ENCODE measurements around the gene SCNN1B.
"Not testable (repeated sequence)": the region's sequence is repeated elsewhere in the genome, so short reads cannot be mapped to it uniquely, and the experiment has no call there.

SCNN1B gene, protein sequence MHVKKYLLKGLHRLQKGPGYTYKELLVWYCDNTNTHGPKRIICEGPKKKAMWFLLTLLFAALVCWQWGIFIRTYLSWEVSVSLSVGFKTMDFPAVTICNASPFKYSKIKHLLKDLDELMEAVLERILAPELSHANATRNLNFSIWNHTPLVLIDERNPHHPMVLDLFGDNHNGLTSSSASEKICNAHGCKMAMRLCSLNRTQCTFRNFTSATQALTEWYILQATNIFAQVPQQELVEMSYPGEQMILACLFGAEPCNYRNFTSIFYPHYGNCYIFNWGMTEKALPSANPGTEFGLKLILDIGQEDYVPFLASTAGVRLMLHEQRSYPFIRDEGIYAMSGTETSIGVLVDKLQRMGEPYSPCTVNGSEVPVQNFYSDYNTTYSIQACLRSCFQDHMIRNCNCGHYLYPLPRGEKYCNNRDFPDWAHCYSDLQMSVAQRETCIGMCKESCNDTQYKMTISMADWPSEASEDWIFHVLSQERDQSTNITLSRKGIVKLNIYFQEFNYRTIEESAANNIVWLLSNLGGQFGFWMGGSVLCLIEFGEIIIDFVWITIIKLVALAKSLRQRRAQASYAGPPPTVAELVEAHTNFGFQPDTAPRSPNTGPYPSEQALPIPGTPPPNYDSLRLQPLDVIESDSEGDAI
- 0 reads per million in 2 experiments for total RNA-seq

DNA sequence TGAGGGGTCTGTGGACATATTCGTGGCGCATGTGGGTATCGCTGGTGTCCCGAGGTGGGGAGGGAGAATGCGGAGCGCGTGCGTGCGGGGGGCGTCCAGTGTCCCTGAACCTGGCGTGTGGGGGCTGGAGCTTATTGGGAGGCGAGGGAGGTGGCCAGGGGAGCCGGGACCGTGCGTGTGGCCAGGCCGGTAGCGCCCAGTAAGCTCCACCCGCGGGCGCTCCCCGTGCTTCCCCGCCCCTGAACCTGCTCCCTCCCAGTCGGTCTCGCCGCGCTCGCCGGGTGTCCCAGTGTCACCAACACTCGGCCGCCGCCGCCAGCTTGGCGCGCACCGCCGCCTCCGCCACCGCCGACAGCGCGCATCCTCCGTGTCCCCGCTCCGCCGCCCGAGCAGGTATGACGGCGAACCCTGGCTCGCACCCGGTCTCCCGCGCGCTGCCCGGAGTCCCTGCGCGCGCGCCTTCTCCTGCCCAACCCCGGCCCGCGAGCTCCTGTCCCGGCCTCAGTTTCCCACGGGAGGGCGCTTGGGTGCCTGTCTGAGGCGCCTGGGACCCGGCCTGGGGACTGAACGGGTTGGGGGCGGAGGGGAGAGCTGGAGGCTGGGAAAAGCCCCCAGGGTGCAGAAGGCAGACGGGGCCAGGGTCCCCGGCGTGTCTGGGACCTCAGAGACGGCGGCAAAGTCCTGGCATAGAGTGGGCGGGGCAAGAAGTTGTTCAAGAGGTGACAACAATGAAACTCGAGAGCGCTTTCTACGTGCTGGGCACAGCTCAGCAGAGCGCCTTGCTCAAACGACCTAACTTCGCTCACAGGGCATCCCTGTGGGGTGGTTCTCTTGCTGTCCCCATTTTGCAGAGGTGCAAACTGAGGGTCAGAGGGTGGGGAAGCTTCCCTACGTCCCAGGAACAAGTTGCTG lies at the start of gene SCNN1B:
Gene SCNN1B, plus strand, starts transcription at position 258 of the 912 bp plus-strand sequence. CDS start 46,298 bp downstream, outside the sequence.
- no peak for DNase-seq (ENCODE audit: low read depth)

DNA sequence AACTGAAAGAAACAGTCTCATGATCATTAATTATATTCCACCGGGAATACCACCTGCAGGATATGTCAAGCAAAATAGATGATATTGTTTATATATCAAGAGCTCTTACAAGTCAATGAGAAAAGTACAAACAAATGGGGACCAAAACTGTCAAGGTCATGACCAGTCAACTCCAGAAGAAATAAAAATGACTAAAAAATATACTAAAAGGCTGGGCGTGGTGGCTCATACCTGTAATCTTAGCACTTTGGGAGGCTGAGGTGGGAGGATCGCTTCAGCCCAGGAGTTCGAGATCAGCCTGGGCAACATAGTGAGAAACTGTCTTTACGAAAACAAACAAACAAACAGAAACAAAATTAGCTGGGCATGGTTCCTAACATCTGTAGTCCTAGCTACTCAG lies 49.8 kb upstream of the SCNN1B start:
- no peak for DNase-seq (ENCODE audit: low read depth)

- not testable (repeated sequence) for DNase-seq (ENCODE audit: low read depth)
Observed at GRCh38 chr16:23253650-23254049, 48.5 kb upstream of the SCNN1B start.

GRCh38 chr16:23254338-23254737 lies 47.8 kb upstream of the SCNN1B start:
- no peak for DNase-seq (ENCODE audit: low read depth)

GRCh38 chr16:23255000-23255399 lies 47.1 kb upstream of the SCNN1B start:
- no peak for DNase-seq (ENCODE audit: low read depth)

- no peak for DNase-seq (ENCODE audit: low read depth)
Observed at GRCh38 chr16:23256440-23256839, 45.7 kb upstream of the SCNN1B start.

DNA sequence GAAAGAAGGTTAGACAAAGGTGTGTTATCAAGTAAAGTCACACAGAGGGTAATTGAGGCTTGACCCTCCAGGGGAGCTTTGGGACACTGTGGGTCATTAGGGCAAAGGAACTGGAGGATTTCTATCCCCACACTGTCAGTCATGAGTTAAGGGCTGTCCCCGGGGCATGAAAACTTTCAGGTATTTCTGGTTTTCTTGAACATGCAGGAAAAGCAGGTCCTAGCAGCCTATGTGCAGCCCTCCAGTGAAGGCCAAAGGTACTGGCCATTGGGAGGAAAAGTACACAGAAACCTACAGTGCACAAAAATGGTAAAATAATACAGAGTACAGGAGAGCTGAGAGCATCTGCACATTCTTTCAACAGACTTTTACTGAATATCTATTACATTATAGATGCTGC lies 44.4 kb upstream of the SCNN1B start:
- no peak for DNase-seq (ENCODE audit: low read depth)

GRCh38 chr16:23258919-23259237 lies 43.2 kb upstream of the SCNN1B start:
- DNase-seq (ENCODE audit: low read depth), result no peak

GRCh38 chr16:23267647-23268046 lies 34.5 kb upstream of the SCNN1B start:
- DNase-seq (ENCODE audit: low read depth), result no peak

DNA sequence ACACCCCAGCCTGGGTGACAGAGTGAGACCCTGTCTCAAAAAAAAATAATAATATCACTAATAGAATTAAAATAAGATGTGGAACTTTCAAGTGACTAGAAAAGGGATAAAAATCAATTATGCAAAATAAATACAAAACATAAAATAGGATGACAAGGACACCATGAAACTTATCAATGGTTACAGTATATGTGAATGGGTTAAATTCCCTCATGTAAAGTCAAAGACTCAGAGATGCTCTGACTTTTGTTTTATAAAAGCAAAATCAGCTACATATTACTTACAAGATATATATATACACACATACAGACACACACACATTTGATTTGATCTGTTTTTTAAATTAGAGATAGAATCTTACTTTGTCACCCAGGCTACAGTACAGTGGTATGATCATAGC lies 33.5 kb upstream of the SCNN1B start:
- no peak for DNase-seq (ENCODE audit: low read depth)

GRCh38 chr16:23269248-23269953 lies 32.7 kb upstream of the SCNN1B start:
- no peak for DNase-seq (ENCODE audit: low read depth)

- no peak for DNase-seq (ENCODE audit: low read depth)
Observed at GRCh38 chr16:23270654-23271053, 31.4 kb upstream of the SCNN1B start.

DNA sequence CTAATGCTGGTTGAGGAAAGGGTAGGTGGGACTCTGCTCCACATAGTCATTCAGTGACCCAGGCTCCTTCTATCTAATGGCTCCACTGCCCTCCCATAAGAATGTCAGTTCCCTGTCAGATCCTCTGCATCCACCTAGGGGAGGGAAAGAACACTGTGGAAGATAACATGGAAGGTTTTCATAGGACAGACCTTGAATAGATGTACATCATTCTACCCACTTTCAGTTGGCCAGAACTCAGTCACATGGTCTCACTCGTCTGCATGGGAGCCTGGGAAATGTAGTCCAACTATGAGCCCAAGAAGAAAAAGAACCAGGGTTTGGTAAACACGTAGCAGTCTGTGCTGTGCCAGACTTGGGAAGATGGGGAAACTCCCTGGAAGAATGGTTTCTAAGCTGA lies 27.1 kb upstream of the SCNN1B start:
- DNase-seq (ENCODE audit: low read depth), result no peak

DNA sequence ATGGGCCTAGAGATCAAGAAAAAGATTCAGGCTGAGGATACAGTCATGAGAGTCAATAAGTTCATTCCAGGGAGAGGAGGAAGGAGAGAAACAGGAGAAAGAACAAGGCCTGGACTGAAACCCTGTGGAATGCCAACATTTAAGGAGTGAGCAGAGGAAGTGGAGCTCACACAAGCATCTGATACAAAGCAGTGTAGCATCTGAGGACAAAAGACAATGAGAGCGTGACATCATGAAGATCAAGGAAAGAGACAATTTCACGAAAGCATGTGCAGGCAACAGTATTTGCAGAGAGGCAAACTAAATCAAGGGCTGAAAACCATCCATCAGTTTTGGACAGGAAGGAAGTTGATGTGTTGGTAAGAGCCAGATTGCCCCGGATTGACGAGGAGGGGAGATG lies 25.3 kb upstream of the SCNN1B start:
- no peak for DNase-seq (ENCODE audit: low read depth)

GRCh38 chr16:23278031-23278430 lies 24.1 kb upstream of the SCNN1B start:
- DNase-seq (ENCODE audit: low read depth), result no peak

GRCh38 chr16:23279721-23280153 lies 22.4 kb upstream of the SCNN1B start:
- DNase-seq (ENCODE audit: low read depth), result no peak

GRCh38 chr16:23280483-23280967 lies 21.6 kb upstream of the SCNN1B start:
- DNase-seq (ENCODE audit: low read depth), result no peak

GRCh38 chr16:23282568-23282967 lies 19.5 kb upstream of the SCNN1B start:
- no peak for DNase-seq (ENCODE audit: low read depth)

DNA sequence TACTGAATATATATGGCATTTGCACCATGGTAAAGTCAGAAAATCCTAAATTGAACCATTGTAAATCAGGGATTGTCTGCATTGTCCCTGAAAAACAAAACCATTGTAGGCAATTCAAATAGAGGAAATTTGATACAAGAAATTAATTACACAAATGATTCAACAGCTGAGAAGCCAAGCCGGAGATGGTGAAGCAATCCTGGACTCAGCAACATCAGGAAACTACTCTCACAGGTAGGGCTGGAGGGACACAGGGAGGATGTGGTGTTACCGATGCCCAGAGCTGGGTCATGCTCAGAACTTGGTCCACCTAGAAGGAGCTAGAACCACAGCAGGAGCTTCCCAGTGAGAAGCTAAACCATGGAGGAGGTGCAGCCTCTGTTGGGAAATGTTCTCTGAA lies 18.5 kb upstream of the SCNN1B start:
- no peak for DNase-seq (ENCODE audit: low read depth)

DNA sequence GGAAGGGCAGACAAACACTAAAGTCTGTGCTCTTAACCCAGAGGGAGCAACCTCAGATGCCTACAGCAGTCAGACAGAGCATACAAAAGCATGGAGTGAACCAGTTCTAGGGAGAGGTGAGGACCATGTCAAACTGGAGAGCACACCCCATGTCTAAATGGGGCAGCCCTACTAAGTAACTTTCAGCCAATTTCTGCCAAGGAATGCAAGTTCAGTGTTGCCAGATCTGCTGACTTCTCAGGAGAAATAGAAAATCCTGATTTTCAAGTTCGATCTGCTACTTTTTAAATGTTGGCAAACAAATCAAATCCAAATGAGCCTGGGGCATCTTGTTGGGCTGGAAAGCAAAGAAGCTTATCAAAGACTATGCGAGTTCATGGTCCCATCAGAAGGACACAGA lies 17.5 kb upstream of the SCNN1B start:
- no peak for DNase-seq (ENCODE audit: low read depth)

DNA sequence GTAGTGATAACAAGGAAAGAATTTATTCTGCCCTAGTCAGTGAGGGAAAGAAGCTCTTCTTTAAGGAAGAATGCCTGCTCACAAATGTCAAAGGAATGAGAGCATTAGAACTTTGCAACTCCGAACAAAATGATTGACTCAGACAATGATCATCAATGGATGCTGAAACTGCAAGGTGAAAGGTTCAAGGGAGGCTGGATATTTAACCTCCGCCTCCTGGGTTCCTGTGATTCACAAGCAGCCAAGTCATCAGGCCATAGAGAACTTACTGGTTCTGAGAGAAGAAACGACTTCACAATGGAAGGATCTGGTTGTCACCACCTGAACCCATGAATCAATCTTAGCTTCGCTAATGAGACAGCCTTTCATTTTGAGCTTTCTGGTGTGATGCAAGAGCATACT lies 16.0 kb upstream of the SCNN1B start:
- no peak for DNase-seq (ENCODE audit: low read depth)

- no peak for DNase-seq (ENCODE audit: low read depth)
Observed at GRCh38 chr16:23288209-23288608, 13.9 kb upstream of the SCNN1B start.
